GM18868 (cell line): ENCODE results near the gene KSR1.
"Not testable (repeated sequence)": the region's sequence is repeated elsewhere in the genome, so short reads cannot be mapped to it uniquely, and the experiment has no call there.

Experiments
- ATAC-seq: cut with Tn5 transposase; IDR thresholded peaks from one replicate; pipeline ENCODE4 v1.9.1; 2021; ENCODE audit warnings: mild to moderate bottlenecking, moderate library complexity; ENCODE audit not compliant: unreplicated experiment

KSR1 gene

GRCh38 chr17:27425991-27426390, 30.3 kb upstream of the KSR1 start:
- ATAC-seq, result no peak

- ATAC-seq, result not testable (repeated sequence)
Observed at GRCh38 chr17:27426471-27426870, 29.8 kb upstream of the KSR1 start.

- ATAC-seq, result not testable (repeated sequence)
Observed at GRCh38 chr17:27427166-27427862, 28.9 kb upstream of the KSR1 start.

- no peak for ATAC-seq
Observed at GRCh38 chr17:27428781-27429505, 27.3 kb upstream of the KSR1 start.

- ATAC-seq, result no peak
Observed at GRCh38 chr17:27429666-27430382, 26.4 kb upstream of the KSR1 start.

- no peak for ATAC-seq
Observed at GRCh38 chr17:27430383-27430840, 25.8 kb upstream of the KSR1 start.

GRCh38 chr17:27430882-27431491, 25.3 kb upstream of the KSR1 start:
- ATAC-seq, result no peak

- no peak for ATAC-seq
Observed at GRCh38 chr17:27433521-27433920, 22.7 kb upstream of the KSR1 start.

GRCh38 chr17:27435431-27436070, 20.7 kb upstream of the KSR1 start:
- ATAC-seq, result not testable (repeated sequence)

GRCh38 chr17:27438348-27438998, 17.8 kb upstream of the KSR1 start:
- no peak for ATAC-seq

- no peak for ATAC-seq
Observed at GRCh38 chr17:27439342-27439741, 16.9 kb upstream of the KSR1 start.

- ATAC-seq, result no peak
Observed at GRCh38 chr17:27442702-27443101, 13.5 kb upstream of the KSR1 start.

- no peak for ATAC-seq
Observed at GRCh38 chr17:27443491-27443890, 12.8 kb upstream of the KSR1 start.

GRCh38 chr17:27445971-27446370, 10.3 kb upstream of the KSR1 start:
- no peak for ATAC-seq

GRCh38 chr17:27446569-27447301, 9.5 kb upstream of the KSR1 start:
- ATAC-seq, result no peak

GRCh38 chr17:27448534-27448933, 7.7 kb upstream of the KSR1 start:
- not testable (repeated sequence) for ATAC-seq

- ATAC-seq, result no peak
Observed at GRCh38 chr17:27449541-27449940, 6.7 kb upstream of the KSR1 start.

- ATAC-seq, result no peak
Observed at GRCh38 chr17:27449988-27450387, 6.3 kb upstream of the KSR1 start.

- ATAC-seq, result no peak
Observed at GRCh38 chr17:27450416-27450815, 5.8 kb upstream of the KSR1 start.

- ATAC-seq, result no peak
Observed at GRCh38 chr17:27451906-27452305, 4.3 kb upstream of the KSR1 start.
